Activated CD4-positive, alpha-beta T cell treated with anti-CD3 and anti-CD28 coated beads, Interleukin-2, amount 50 U/mL, for 1 hour (primary cell): ENCODE measurements around the gene PARVB.
"Not testable (repeated sequence)": the region's sequence is repeated elsewhere in the genome, so short reads cannot be mapped to it uniquely, and the experiment has no call there.

ENCODE experiments used
- DNase-seq: peaks from one replicate; pipeline ENCODE4 v3.0.0-alpha.2; 2020

The PARVB gene

DNA sequence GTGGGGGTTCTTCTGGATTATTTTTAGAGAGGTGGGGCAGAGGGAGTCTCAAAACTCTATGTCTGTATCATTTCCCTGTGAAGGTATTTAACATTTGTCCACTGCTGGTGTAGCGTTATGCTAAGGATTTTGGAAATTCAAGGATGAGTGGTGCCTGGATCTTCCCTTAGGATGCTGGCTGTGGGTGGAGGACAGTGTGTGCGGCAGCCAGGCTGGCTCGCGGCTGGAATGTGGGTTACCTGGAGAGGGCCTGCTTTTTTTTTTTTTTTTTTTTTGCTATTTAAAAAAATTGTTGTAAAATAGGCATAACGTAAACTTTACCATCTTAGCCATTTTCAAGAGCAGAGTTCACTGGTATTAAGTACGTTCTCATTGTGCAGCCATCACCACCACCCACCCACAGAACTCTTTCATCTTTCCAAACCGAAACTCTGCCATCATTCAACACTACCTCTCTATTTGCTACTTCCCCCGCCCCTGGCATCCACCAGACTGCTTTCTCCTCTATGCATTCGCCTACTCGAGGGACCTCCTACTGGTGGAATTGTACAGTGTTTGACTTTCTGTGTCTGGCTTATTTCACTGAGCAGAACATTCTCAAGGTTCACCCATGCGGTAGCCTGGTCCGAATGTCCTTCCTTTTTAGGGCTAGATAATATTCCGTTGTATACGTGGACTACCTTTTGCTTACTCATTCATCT, 67.1 kb downstream of the PARVB start:
- peak; percentile 5 for DNase-seq

DNA sequence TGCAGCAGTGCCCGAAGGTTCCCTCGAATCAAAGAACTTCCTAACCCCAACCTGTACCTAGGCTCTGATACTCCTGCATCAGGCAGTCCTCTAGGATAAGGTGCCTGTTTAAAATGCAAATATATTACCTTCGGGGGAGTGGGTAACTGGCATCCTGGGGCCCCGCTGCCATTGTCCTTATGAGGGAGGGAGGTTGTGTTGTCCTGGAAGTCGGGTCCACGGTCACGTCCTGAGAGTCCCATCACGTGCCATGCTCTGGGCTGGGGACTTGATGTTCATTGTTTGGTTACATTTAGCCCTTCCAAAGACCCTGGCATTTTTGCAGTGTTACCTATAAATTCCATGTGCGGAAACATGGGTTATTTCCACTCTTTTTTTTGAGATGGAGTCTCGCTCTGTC, 67.6 kb downstream of the PARVB start:
- no peak for DNase-seq

DNA sequence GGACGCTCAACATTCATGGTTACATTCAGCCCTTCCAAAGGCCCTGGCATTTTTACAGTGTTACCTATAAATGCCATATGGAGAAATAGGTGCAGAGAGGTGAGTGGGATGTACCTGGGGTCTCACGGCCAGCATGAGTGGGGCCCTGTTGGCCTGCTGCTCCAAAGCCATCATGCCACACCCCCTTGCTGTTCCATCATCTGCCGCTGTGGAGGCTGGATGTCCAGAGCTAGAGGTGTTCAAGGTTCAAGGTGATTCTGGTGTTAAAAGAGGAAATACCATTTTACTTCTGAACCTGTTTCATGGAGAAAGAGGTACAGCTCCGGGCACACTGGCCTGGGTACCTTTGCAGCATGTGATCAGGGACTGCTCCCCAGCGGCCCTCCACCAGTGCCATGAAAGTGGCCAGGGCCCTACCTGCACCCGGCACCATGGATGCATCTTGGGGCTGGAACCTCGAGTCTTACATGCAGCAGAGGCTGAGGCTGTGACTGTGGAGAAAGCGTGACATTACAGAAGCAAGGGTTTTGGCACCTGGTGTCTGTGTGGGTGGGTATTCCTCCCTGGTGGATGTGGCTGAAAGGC, 68.6 kb downstream of the PARVB start:
- no peak for DNase-seq

DNA sequence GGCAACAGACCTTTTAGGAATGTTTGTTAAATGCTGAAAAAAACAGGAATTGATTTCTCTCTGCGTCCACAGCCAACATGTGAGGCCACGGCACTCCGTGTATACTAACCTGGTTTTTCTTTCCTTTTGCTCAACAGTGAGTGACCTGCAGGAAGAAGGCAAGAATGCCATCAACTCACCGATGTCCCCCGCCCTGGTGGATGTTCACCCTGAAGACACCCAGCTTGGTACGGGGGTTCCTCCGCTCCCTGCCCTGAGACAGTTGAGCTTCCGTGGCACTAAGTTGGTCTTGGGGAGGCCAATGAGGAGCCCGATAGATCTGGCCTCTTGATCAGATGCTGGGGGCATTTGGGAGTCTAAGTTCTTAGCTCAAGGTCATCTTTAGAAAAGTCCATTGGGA, 69.7 kb downstream of the PARVB start:
- DNase-seq, result no peak

DNA sequence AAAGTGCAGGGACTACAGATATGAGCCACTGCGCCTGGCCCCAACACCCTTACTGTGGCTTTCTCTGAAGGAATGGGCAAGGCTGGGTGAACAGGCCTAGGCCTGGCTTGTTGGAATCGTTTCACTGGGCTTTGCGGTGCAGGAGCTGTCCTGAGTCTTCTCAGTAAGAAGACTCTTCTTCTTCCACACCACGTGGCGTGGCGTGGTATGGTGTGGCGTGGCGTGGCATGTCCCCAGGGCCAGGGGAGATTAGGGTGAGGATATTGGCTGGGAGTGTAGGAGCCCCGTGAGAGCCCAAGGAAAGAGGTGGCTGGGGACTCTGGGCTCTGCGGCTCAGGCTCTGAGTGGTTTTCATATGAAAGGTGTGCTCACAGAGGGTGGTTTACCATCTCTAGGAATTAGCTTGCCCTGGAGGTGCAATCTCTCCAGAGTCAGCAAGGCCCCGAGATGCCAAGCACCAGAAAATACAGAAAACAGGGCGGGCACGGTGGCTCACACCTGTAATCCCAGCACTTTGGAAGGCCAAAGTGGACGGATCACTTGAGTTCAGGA, 70.7 kb downstream of the PARVB start:
- DNase-seq, result no peak

DNA sequence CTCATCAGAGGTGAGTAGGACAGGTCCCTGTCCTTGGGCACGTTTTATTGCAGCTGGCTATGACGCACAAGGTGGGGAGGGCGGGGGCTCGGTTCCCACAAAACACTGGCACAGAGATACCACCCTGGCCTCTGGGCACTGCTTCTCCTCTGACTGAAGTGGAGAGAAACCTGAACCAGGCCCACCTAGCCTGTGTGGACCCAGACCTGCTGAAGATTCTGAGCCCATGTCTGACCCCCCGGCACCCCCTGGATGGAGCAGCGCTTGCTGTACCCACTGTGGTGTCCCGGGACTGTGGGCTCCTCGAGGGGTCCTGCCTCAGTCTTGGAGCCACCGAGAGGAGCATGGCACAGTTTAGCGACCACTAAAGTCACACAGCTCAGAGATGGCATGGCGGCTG, 72.6 kb downstream of the PARVB start:
- DNase-seq, result no peak

DNA sequence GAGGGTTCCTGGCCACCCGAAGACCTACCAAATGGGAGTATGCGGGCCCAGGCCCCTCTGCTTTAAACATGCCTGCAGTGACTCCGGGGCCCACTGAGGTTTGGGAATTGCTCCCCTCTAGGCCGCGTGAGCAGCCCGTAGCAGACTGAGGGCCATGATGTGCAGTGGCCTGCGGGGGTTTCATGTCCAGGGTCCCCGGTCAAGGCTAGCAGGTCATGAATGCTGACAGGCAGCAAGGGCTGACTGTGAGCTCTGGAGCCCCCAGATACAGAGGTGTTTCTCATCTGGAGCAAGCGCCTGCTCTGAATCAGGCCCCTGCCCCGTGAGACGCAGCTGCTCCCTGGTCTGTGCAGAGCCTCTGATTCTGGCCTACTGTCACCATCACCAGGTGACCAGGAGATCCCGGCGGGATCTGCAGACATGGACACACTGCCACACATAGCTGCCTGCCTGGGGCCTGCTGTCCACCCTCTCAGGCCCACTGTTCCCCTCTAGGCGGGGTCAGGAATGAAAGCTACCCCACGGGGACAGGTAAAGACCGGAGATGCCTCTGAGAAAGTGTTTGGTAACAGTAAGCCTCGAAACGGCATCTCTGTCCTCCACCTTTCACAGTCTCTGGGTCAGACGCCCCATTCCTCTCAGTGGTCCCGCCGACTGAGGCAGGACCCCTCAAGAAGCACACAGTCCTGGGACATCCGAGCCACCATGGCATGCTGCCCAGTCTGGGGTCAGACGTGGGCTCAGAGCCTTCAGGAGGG, 73.3 kb downstream of the PARVB start:
- DNase-seq, result no peak

DNA sequence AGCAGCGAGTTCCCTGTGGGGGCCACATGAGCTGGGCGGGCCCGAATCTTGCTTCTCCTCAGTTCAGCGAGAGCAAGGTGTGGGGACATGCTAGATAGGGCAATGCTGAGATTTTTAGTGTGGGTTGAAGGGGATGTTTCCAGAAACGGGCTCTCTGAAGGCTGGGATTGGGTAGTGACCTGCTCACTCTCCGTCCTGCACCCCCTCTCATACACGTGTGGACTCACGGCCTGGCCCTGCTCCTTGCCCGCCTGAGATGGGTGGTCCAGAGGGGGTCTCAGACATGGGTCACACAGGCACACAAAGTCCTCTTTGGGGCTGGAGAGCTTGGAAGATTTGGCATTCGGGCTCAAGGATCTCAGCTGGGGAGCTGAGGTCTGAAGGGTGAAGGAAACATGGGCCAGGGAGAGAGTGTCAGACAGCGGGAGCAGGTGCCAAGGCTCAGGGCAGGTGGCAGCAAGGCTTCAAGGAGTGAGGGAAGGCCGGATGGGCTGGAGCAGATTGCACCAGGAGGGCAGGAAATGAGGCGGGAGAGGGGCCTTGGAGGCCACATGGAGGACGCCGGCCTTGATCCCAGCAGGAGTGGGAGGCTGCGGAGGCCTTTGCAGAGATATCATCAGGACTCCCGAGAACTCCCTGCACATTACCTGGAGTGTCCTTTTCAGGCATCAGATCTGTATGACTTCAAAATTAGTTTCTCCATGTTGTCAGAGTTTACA, 74.1 kb downstream of the PARVB start:
- DNase-seq, result no peak

DNA sequence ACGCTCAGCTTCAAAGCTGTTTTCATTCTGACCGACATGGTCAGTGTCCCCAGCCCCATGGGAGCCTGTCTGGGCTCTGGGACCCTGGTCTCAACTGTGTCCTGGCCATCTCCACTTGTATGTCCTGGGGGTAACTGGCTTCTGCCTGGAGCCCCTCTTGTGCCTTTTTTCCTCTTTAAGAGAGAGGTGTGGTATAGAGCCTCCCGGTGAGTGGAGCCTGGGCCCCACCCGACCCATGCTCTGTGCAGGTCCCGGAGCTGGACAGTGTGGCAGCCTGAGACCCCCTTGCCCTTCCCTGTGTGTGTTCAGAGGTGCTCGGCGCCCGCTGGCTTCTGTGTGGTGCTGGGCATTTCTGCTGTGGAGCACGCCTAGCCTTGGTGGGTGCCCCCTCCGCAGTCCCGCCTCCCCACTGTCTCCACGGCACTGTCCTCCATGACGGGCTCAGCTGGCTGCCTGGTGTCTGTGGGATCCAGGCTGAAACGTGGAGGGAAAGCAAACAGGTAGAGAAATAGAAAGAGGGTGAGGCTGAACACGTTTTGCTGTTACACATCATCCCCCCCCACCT, 74.9 kb downstream of the PARVB start:
- DNase-seq, result no peak

DNA sequence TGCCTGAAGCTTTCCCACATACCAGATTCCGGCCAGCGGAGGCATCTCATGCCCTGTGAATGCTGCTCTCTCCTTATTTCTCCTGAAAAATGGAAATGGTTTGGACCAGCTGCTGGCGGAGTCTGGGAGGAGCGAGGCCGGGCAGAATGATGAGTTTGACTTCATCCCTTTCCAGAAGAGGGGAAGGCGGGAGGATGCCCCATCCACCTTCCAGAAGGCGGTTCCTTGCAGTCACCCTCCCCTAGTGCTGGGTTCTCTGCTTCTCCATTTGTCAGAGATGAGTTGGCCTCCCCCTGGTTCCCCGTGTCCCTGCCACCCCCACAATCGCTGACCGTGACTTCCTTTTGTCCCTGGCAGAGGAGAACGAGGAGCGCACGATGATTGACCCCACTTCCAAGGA, 75.6 kb downstream of the PARVB start:
- DNase-seq, result no peak

DNA sequence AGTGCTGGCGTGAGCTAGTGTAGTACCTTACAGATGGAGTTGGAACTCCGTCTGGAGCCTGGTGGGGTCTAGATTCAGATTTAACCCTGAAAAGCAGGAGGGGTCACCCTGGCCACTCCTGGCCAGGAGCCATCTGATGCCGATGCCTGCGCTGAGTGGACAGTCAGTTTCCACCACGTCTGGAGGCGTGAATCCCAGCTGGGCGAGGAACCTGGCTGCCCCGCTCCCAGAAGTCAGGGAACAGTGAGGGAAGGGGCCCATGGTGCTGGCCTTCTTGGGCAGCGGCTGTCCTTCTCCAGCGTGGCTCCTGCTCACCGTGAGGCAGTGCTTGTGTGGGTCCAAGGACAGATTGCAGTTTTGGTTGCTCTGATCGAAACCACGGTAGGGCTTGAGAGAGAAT, 76.3 kb downstream of the PARVB start:
- DNase-seq, result no peak

DNA sequence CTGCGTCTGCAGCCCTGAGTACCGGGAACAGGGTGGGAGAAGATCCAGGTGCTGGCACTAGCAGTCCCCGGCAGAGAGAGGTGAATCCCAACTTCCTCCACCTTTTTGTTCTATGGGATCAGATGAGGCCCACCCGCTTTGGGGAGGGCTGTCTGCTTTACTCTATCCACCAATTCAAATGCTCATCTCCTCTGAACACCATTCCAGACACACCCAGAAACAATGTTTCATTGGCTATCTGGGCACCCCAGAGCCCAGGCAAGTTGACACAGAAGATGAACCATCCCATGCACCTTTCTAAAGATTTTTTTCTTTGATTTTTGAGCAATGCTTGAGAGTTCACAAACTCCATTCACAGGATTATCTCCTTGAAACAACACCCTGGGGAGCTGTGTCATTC, 78.0 kb downstream of the PARVB start:
- no peak for DNase-seq

DNA sequence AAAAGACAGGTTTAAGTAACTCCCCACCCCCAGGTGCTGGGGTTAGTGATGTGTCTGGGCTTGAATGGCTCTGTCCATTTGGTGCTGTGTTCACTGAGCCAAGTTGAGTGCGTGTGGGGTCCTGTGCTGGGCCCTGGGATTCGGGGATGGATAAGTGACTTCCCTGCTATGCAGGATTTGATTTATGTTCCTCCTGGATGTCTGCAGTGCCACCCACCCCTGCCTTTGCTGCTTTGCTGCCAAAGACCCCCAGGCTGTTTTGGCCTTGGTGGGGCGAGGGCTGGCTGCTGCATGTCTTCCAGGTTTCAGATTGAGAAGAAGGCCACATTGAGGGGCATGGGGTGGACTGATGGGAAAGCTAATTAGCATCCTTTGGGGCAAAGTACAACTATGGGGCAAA, 78.8 kb downstream of the PARVB start:
- no peak for DNase-seq

DNA sequence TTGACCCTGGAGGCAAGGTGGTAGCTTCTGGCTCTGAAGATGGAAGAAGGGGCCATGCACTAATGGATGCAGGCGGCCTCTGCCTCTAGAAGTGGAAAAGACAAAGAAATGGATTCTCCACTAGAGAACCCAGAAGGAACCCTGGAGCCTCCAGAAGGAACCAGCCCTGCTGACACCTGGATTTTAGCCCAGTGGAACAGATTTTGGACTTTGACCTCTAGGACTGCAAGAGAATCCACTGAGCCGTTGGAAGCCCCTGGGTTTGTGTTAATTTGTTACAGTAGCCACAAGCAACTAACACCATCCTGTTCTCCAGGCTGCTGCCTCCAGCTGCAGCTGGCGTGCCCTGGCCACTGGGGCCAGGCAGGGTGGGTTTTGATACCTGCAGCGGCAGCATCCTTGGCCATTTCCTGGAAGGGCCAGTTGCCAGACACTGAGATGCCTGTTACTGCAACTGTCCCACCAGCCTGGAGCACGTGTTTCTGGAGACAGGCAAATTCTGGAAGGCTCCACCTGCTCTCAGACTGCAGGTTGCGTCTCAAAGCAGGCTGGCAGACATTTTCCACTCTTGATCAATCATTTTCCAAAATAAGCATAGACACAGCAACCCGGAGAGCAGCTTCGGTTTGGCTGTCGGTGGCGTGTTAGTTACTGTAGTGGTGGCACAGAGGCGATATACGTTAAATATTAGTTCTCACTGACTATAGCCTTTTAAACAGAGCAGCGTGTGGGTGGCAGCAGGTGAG, 79.8 kb downstream of the PARVB start:
- no peak for DNase-seq

DNA sequence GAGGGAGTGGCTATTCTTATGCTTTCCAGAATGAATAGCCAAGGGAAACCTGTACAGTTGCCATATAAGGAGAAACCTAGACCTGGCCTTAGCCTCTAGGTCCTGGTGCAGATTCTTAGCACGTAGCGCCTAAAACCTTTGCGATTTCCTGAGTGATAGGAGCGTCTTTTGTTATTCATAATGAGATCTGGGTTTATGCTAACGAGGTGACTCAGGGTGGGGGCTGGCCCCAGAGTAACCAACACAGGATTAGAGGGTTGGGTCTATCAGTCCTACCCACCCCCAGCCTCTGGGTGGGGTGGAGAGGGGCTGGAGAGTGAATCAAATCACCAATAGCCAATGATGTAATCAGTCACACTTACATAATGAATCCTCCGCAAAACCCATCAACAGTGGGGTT, 83.2 kb downstream of the PARVB start:
- no peak for DNase-seq

DNA sequence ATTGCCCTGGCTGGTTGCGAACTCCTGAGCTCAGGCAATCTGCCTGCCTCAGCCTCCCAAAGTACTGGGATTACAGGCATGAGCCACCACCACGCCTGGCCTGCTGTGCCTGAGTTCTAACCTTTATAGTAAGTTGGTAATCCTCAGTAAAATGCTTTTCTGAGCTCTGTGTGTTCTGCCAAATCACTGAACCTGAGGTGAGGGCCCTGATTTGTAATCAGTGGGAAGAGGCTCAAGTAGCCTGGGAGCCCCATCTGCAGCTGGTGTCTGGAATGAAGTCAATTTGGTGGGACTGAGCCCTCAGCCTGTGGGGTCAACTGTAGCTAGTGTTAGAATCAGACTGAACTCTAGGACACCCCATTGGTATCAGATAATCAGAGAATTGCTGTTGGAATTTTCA, 84.0 kb downstream of the PARVB start:
- no peak for DNase-seq

DNA sequence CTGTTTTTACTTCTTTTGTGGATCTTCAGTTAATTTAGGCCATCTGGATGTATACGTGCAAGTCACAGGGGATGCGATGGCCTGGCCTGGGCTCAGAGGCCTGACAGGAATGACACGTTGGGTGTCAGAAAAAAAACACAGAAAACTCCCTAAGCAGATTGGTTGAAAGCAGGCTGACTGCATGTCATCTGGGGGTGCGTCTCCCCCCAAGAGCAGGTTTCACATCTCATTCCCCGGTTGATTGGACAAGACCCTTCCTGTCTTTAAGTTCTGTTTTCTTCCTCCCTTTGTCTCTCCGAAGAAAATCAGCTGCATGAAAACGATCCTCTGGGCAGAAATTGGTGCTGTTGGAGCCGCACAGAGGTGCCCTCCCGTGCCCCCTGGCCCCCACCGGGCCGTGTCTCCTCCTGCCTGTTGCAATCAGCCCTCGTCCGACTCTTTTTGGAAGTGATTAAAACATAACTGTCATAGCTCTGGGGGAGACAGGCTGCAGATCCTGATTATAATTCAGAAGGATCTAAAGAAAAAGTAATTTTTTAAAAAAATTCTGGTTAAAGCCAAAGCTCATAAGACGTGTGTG, 84.8 kb downstream of the PARVB start:
- no peak for DNase-seq

DNA sequence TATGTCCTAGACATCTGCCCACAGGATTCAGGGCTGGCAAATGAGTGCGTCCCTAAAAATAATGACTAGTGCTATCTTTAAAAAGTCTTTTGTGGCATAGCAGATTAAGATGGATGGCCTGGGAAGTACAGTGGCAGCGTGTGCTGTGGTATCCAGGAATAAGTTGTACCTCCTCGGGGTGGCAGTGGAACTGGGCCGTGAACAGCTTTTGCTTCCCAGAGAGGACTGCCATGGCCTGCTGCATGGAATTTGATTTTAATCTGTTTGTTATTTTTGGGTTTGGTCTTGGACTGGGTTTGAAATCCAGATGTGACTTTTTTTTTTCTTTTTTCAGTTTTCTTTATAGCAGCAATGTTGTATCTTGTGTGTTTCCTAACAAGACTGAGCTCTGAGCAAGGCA, 85.3 kb downstream of the PARVB start:
- no peak for DNase-seq

DNA sequence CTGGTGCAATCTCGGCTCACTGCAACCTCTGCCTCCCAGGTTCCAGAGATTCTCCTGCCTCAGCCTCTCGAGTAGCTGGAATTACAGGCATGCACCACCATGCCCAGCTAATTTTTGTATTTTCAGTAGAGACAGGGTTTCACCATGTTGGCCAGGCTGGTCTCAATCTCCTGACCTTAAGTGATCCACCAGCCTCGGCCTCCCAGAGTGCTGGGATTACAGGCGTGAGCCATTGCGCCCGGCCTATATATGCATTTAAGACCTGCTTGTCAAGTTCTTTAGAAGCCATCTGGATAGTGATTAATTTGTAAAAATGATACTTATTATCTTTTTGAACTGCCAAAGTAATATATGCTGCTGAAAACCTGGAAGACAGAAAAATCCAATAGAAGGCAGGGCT, 86.6 kb downstream of the PARVB start:
- not testable (repeated sequence) for DNase-seq

DNA sequence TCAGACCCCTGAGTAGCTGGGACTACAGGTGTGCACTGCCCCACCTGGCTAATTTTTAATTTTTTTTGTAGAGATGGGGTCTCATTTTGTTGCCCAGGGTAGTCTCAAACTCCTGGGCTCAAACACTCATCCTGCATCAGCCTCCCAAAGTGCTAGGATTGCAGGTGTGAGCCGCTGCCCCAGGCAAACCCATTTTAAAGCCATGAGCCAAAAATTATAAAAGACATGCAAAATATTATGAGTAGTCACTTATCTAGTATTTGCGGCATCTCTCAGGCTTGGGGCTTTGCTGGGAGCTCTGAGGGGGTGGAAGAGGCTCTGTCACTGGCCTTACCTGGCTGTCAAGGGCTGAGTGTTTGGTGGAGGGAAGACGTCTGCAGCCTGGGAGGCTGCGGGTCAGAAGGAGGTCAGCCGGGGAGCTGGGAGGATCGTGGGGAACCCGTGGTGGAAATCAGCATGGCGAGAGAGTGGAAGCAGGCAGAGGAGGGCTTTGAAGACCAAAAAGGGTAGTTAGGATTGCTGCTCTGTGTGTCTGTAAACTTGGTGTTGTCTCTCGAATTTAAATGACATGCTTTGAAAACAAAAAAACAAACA, 87.6 kb downstream of the PARVB start:
- no peak for DNase-seq

DNA sequence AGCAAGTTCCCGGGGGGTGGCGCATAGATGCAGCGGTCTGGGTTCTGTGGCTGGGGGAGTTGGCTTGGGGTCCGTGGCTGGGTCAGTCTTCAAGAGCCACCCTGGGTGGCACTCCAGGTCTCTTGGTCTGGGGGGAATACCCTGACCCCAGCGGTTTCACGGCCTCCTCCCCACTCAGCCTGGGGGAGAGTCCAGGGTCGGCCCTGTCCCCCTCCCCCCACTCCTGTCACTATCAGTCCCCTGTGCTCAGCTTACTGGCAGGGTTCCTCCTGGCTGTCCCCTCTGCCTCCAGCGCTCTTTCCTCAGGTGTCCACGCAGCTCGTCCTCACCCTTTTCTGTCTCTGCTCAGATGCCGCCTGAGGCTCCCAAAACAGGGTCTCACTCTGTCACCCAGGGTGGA, 88.1 kb downstream of the PARVB start:
- DNase-seq, result no peak

DNA sequence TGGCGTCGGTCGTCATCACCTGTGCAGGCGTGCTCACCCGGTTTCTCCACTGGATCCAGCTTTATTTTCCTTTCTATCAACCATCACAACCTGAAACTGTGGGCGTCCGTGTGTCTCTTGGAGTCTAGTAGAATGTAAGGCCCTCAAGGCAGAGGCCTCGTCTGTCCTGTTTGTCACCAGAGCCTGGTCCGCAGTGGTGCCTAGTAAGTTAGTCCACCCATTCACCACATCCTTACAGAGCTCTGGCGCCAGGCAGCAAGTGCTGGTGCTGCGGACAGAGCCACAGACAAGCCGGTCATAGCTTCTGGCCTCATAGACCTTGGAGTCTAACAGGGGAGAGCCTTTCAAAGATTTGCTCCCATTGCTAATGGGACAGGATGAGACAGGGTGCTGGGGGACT, 92.2 kb downstream of the PARVB start:
- no peak for DNase-seq
